HUDEP-2 (cell line): ENCODE results near the gene TEX22.

ENCODE experiments used
- DNase-seq, 76 experiments: peaks; one replicate each; lab custom pipeline; 2025; ENCODE audit not compliant: unreplicated experiment in 76 of 76; lab: John Stamatoyannopoulos, UW

TEX22 gene

DNA sequence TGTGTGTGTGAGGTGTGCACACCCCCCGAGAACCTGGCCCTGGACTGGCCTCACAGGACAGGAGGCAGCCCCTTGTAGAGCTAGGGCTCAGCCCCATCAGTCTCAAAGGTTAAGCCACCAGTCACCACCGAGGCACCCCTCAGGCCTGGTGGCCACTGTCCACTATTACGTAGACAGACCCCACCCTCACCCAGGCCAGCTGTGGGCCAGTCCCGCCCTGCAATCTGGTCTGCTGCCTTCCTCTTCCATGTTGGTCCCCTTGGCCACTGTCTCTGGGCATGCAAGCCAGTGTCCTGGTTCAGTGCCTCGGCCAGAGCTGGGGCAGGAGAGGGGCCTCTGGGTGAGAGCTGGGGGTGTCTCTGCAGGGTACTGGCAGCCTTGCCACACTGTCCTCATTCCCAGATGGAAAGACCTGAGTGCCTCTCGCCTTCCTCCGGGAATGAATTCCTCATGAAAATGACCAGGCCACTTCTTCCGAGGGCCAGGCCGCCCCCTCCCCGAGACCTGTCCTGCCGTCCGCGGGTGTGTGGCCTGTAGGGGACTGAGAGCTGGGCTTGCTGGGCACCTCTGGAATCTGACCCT is 897 bp upstream of the TEX22 start:
- peak in 3 of 76 experiments; percentile 16 to 49 (median 20) for DNase-seq

DNA sequence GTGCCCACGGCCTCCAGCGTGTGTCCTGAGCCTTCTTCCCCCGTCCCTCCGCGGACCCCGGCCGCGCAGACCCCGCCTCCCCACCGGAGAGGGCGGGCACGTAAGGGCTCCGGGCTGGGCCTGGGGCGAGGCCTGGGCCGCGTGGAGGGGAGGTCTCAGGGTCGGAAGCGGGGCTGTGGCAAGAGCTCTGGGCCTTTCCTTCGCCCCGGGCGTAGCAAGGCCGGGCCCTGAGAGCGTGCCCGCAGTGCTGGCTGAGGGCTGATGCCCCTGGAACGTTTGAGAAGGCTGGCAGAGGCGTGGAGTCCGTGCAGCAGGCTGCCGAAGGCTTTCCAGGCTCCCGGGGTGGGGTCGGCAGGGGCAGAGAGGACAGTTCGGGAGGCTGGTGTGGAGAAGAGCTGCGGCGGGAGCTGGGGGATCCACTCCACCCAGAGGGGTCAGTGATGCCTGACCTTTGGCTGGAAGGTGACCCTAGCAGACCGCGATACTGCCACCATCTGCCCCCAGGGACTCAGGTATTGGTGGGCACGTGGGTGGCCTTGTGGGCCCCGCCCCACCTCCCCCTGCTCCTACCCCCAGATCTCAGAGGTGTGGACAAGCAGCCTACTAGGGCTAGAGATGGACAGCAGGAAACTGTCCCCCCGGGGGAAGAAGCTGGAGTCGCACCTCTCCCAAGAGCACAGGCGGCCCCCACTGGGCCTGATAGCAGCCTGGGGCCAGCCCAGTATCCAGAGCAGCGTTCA is 558 bp downstream of the TEX22 start:
- DNase-seq, result peak in 6 of 76 experiments; percentile 32 to 39 (median 36)

DNA sequence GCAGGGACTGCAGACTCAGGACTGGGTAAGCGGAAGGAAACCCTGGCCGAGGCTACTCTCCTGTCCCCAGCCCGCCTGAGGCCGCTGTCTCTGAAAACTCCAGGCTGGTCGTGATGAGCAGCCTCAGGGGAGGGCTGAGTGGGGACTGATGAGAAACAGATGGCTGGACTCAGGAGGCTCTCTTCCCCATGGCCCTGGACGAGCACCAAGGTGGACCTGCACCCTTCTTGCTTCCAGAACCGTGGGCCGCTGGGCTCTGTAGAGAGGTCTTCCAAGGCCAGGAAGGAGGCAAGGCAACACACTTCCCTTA is 1.1 kb downstream of the TEX22 start:
- no peak for DNase-seq

DNA sequence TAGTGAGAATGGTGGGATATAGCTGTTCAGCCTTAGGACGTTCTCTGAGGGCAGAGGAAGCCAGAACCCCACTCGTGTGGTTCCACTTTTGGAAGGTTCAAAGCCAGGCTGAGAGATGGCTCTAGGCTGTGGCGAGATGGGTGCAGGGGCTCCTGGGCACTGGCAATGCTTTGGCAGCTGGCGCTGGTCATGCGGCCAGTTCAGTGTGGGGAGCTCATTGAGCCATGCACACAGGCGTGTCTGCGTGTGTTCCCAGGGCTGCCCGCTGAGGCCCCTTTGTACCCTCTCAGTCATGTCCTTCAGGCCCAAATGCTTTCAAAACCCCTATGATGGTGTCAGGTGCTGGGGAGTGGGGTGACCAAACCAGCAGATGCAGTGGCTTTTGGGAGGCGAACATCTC is 1.7 kb downstream of the TEX22 start:
- DNase-seq, result no peak

DNA sequence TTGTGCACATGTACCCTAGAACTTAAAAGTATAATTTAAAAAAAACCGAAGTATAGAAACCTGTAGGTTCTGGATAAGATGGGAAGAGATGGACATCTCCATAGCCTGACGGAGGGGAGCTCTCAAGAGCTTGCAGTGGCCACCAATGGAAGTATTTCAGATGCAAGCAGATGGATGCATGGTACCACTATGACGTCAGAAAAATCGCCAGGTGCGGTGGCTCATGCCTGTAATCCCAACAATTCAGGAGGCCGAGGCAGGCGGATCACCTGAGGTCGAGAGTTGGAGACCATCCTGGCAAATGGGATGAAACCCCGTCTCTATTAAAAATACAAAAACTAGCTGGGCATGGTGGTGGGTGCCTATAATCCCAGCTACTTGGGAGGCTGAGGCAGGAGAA is 3.4 kb downstream of the TEX22 start:
- no peak for DNase-seq

DNA sequence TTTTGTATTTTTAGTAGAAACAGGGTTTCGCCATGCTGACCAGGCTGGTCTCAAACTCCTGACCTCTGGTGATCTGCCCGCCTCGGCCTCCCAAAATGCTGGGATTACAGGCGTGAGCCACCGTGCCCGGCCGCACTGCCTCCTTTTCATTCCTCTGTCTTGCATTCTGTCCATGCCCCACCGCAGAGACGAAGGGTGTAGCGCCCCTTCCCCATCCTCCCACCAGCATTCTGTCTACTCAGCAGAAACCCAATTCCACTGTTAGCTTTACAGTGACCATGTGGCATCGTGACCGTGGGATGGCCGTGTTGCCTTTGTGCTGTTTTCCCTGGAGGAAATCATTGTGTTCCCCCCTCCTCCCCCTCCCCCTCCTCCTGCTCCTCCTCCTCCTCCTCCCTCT is 10.3 kb downstream of the TEX22 start:
- DNase-seq, result no peak

DNA sequence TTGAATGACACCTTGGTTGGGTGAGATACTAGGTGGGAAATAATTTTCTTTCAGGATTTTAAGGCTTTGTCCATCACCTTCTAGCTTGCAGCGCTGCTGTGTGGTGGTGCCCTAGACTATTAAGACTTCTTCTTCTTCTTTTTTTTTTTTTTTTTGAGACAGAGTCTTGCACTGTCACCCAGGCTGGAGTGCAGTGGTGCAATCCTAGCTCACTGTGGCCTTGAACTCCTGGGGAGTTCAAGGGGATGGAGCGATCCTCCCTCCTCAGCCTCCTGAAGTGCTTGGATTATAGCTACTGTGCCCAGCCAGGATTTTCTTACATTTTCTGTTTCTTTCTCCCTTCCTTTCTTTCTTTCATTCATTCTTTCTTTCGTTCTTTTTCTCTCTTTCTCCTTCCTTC is 11.0 kb downstream of the TEX22 start:
- no peak for DNase-seq

DNA sequence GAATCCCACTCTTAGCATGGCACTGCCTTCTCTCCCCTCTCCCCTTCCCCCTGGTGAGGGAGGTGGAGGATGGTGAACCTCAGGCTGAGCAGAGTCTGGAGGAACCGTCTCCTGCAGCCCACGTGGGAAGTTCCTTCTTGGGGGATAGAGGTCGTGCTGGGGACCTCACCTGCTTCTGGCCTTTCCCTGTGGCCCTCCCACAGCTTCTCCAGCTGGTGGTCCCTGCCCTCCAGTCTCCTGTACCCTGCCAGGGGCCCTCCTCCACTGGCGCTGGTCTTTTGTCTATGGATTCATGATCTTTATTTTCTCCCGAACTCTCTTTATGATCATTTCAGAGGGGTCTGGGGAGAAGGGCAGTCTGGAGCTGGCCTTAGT is 12.3 kb downstream of the TEX22 start:
- DNase-seq, result no peak

DNA sequence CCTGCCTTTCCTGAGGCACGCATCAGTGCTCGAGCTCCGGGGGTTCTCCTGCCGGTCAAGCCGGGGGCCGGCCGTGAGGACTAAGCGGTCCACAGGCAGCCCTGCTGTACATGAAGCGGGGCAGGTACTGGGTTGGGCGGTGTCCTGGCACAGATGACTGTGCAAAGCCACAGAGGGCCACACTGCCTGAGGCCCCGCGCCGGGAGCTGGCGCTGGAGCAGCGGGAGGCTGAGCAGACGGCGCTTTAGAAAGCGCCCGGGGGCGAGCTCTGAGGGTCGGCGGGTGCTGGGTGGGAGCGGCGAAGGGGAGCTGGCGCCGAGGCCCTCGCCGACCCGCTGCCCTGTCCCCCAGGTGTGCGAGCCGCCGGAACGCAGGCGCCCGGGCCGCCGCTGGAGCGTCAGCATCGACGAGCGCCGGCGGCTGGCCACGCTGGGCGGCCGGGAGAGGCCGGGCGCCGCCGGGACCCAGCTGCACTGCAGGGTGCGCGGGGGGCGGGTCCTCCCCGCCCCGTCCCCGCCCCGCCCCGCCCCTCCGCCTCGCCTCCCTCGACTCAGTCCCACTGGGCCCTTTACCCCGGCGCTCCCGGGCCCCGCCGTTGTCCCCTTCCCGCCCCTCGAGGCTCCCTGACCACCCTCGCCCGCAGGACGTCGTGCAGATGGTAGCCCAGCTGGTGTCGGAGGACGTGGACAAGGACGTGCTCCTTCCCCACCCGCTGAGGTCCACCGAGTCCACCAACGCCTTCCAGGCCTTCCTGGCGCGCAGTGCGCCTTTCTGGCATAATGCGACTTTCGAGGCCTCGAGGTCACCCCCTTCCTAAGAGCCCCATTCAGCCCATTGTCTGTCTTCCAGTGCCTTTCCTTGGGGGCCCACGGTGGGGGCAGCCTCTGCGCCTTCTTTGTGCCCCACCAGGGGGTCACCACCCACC is 12.9 kb downstream of the TEX22 start:
- peak in 31 of 76 experiments; percentile 5 to 36 (median 23) for DNase-seq

DNA sequence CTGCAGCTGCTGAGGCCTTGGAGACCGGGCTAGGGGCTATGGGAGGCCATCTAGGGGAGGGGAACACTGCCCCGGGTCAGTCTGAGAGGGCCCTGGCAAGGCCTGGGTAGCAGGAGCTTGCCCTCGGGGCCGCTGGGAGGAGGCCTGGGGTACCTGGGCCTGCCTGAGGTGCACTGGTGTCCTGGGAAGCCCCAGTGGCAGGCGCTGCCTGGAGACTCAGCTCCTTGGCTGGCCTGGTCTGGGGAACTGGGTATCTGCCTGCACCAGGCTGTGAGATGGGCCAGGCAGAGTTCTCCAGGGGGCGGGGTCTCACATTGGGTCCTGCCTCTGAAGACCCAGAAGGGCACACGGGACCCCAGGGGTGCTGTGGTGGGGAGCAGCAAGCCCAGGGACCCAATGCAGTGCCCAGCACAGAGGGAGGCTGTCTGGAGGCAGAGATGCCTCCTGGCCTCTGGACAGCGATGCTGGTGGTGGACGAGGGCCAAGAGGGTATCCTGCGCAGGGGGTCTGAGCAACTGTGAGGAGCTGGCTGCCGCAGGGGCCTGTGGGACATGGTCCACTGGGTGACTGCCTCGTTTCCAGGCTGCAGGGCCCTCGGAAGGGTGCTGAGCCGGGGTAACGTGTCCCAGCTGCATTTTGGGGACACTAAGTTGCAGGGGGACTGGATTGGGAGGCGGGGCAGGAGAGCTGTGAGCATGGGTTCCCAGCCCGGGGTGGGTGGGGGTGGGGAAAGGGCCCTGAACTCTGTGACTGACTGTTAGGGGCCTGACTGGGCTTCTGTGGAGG is 13.8 kb downstream of the TEX22 start:
- DNase-seq, result no peak

DNA sequence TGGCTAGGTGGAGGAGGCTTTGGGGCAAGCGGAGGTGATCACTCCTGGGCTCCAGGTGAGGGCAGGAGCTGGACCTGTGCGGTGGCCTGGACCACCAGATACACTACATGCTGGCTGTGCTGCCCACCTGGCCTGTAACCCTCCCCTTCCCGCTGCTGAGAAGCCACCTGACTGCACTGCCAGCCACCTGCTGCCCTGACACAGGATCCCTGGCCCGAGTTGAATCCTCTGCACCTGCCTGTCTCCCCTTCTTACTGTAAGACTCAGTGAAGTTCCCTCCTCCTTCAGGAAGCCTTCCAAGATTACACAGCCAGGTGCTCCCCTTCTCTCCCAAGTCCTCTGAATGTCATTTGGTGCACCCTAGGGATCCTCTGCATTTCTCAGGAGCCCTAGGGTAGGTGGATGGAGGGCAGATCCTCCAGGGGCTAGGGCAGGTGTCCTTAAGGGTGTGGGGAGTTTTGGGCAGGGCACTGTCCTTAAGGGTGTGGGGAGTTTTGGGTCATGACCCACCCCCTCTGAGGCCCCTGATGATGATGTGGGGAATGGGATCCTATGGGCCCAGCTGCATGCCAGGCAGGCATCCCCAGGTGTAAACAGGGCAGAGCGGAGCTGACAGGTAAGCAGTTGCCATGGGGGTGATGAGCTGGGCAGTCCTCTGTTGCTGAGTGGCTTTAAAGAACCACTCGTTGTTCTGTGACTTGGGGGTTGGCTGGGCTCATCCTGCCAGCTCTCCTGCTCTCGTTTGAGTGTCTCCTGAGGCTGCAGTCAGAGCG is 14.6 kb downstream of the TEX22 start:
- no peak for DNase-seq

DNA sequence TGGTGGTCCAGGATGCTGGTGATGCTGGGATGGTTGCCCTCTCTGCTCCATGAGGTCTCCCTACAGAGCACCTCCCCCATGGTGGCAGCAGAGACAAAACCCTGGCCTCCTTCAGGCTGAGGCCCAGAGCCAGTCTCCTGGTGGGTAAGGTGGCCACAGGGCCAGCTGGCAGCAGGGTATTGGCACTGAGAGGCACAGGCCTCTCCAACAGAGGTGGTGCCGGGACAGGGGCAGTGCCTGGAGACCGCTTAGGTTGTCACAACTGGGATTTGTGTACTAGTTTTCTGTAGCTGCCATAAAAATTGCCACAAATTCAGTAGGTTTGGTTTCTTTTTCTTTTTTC is 15.2 kb downstream of the TEX22 start:
- no peak for DNase-seq

DNA sequence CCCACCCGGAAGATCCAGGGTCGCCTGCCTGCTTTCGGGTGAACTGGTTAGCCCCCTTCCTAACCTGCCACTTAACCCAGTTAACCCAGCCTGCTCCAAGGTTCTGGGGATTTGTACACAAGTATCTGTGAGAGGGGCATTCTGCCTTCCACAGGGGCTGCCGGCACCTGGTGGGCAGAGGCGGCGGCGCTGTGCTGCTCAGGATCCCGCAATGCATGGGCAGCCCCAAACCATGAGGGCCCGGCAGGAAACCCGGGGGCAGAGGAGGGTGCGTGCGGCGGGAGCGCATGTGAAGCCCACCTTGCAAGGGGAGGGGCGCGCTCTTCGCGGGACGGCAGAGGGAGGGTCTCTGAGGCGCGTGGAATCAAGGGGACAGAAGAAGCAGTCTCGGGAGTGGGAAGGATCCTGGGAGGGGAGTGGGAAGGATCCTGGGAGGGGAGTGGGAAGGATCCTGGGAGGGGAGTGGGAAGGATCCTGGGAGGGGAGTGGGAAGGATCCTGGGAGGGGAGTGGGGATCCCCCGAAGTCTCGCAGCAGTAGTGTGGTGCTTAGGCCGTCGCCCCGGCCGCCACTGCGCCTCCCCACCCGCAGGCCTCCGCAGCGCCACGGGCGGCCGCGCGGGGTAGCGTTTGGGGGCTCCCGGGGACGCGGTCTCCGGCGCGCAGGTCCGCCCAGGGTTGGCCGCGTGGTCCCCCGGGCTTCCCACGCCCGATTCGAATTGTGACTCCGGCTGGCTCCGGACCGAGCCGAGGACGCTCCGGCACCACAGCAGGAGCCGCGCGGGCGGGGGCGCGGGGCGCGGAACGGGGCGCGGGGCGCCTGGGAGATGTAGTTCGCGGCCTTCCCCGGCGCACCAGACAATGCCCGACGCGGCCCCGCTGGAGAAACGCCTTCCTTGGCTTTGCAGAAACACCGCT is 16.4 kb downstream of the TEX22 start:
- DNase-seq, result peak in 59 of 76 experiments; percentile 12 to 68 (median 41)

DNA sequence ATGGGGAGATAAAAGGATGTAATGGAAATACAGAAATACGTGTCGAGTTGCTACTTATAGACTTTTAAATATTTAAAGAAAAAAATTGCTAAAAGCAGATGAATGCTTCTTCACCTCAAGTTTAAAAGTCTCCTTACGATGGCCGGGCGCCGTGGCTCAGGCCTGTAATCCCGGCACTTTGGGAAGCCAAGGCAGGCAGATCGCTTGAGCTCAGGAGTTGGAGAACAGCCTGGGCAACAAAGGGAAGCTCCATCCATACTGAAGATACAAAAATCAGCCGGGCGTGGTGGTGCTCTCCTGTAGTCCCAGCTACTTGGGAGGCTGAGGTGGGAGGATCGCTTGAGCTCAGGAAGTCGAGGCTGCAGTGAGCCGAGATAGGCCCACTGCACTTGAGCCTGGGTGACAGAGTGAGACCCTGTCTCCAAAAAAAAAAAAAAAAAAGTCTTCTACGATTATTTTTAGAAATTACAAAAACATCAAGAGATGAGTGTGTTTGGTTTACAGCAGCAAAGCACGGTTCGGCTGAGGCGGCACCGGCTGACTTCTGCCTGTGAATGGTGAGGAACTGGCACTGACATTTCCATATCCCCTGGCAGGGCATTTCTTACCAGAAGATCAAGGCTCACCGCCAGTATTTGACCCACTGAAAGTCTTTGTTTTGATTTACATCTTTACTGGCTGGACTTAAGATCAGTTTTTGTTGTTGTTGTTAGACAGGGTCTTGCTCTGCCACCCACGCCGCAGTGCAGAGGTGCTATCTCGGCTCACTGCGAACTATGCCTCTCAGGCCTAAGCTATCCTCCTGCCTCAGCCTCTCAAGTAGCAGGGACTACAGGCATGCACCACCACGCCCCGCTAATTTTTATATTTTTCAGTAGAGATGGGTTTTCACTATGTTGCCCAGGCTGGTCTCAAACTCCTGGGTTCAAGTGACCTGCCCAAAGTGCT is 17.4 kb downstream of the TEX22 start:
- no peak for DNase-seq

DNA sequence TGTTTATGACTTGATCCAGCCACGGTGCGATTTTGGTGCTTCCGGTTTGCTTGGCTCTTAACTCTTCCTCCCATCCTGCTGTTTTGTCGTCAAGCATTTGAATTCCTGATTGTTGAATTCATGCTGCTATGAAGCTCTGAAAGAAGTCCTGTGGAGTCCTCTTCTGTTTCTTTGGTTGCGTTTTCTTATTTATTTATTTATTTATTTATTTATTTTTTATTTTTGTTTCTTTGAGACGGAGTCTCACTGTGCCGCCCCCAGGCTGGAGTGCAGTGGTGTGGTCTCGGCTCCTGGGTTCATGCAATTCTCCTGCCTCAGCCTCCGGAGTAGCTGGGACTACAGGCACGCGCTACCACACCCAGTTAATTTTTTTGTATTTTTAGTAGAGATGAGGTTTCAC is 18.3 kb downstream of the TEX22 start:
- no peak for DNase-seq

DNA sequence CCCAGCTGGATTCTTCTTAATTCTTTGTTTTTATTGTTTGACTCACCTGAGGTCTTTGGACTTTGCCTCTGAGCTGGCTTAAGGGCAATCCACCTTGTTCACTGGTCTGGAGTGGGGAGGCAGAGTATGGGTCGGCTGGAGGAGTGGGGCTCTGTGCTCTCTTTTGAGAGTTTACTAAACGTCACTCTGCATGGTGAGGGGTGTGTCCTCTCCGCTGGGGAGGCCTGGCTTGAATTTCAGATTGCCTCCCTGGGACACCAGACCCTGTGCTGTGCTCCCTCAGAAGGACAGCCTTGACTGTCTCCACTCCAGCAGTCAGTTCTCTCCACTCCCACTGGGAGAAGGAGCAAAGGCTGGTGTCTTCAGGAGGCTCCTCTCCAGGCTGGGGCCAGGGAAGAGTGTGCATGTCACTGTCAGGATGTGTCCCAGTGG is 19.4 kb downstream of the TEX22 start:
- DNase-seq, result no peak

DNA sequence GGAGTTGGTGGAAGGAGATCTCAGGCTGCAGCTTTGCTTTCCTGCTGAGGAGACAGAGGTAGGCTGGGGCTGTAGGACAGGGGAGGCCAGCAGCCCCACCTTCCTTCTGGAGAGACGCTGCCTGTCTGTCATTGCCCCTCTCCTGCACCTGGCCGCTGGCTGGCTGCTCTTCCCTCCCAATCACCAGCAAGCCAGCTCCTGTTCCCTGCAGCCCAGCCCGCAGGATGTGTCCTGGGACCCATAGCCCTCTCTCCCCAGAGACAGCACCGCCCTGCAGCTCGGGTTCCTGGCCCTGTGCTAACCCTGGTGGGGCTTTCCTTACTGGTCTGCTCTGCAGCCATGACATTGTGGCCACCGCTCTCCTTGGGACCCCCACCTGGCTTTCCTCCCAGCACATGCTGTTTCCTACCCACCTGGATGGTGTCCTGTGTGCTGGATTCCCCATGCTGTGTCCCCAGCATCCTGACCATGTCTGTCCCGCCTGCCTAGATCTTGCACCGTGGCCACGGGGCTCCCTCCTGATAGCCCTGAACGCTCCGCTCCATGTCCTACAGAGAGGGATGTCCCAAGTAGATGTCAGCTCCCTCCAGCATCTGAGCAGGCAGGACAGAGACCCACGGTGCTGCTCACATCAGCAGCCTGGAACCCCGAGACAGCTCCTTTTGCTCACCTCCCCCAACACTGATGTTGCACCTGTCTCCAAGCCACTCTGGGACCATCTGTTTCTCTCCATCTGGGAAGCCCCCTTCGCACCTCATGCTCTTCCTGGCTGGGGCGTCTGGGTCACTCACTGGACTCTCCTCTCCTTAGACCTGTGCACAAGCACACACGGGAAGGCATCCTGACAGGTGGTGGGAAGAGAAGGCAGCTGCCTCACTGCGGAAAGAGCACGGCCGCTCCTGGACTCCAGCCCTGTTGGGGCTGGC is 20.2 kb downstream of the TEX22 start:
- no peak for DNase-seq
